ENCODE measurements around the gene DIDO1.

DIDO1 gene

DNA sequence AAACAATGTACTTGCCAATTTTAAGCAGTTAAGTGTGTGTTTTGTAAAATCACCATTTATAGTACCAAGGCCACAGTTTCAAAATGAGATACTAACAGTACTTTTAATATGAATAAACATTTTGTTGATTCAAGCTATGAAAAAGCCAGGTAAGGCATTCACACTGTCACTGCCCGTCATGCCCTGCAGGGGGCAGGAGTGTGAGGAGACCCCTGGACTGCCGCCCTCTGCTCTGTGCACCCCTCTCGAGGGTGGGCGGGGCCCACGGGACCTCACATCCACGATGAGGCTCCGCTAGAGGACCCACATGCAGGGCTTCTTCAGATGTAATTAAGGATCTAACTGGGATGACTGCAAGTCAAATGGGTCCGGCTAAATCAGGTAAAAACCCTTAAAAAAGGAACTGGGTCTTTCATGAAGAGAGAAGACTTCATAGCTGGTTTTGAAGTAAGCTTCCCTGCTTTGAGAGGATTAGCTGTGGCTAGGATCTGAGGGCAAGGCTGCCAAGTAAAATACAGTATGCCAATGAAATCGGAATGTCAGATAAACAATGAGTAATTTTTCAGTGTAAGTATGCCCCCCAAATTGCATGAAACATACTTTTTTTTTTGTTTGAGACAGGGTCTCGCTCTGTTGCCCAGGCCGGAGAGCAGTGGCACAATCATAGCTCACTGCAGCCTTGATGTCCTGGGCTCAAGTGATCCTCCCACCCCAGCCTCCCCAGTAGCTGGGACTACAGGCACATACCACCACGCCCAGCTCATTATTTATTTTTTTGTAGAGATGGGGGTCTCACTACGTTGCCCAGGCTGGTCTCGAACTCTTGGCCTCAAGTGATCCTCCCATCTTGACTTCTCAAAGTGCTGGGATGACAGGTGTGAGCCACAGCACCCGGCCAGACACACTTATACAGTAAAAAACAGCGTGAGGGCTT lies 18.7 kb downstream of the DIDO1 start:
- DNase-seq, result peak; percentile 12

- no peak for DNase-seq
Observed at GRCh38 chr20:62906647-62907375, 19.5 kb downstream of the DIDO1 start.

DNA sequence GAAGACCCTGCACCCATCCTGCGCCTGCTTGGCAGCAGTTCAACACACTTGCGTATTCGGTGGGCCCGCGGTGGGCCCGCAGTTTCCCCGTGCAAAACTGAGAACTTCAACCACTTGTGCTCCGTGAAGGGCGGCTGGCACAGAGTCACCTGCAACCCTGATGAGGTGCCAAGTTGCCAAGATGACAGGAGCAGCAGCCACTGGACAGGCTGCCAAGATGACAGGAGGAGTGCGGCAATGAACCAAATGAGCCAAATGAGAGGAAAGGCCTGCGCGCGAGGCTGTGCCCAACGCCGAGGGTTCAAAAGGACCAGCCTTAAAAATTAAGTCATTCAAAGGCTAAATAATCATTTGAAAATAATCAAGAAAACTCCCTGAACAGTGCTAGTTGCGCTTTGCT lies 20.1 kb downstream of the DIDO1 start:
- DNase-seq, result no peak

DNA sequence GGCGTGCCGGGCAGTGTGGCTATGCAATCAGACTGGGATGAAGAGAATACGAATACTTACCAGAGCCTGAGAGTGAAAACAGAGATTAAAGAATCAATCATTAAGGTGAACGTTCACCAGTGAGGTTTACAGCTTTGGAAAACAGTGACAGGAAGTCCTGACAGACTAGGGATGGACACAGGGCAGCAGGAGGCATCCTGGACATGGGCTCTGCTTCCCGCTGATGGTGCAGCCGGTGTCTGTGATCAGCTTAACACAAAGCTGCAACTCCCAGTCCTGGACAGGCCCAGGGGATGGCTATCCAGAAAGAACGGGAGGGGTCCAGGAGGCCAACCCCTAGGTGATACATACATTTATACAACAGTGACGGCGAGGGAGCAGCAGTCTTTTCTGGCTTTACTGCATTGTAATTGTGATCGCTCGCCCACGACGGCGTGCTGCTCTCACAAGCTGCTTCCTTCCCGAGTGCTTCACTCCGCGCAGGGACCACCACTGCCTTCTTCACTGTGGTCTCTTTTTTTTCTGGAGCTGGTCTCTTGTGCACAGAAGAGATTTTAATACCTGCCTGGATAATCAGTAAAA lies 20.7 kb downstream of the DIDO1 start:
- no peak for DNase-seq

DNA sequence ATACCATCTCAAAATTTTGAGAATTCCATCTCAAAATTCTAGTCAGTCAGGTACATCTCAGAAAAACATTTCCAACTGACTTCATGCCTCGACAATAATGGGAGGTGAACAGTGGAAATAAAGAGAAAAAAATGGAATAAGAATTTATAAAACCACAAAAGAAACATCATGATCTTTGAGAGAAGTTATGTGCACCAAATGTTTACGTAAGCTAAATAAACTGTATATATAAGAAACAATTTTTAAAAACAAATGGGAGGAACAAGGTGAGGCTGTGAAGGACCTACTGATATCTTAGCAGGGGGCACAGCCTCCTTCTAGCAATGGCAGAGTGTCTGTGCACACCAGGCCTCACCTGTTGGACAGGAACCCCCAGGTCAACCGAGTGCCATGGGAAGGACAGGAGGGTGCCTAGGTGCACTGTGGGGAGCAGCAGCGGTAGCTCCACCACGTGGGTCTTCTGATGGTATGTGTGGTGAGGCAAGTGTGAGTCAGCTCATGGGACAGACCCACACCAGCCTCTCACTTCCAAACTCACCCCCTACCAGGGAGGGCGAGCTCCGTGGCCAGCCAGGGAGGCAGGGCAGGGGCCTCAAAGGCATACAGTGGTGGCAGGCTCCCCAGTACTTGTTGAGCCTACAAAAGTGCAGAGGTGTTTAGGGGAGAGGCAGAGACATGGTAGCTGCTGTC lies 23.2 kb downstream of the DIDO1 start:
- DNase-seq, result no peak

DNA sequence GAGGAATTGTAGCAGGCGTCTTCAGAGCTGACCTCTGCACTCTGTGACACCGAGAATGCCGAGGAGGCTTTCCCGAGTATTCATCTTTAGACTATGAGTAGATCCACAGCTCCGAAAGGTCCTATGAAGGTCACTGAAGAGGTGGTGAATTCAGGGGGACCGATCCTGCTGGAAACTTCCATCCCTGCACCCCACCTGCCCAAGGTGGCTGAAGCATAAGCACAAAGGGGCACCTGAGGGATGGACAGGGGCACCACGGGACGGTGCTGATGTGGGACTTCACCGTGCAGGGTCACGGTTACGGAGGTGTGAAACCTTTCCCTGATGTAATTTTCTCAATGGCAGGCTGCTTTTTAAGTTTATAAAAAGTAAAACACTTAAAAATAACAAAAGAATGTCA lies 24.4 kb downstream of the DIDO1 start:
- no peak for DNase-seq

- no peak for DNase-seq
Observed at GRCh38 chr20:62900692-62901584, 25.4 kb downstream of the DIDO1 start.

GRCh38 chr20:62900052-62900691 lies 26.1 kb downstream of the DIDO1 start:
- DNase-seq, result peak; percentile 64

- DNase-seq, result no peak
Observed at GRCh38 chr20:62899633-62900051, 26.7 kb downstream of the DIDO1 start.

DNA sequence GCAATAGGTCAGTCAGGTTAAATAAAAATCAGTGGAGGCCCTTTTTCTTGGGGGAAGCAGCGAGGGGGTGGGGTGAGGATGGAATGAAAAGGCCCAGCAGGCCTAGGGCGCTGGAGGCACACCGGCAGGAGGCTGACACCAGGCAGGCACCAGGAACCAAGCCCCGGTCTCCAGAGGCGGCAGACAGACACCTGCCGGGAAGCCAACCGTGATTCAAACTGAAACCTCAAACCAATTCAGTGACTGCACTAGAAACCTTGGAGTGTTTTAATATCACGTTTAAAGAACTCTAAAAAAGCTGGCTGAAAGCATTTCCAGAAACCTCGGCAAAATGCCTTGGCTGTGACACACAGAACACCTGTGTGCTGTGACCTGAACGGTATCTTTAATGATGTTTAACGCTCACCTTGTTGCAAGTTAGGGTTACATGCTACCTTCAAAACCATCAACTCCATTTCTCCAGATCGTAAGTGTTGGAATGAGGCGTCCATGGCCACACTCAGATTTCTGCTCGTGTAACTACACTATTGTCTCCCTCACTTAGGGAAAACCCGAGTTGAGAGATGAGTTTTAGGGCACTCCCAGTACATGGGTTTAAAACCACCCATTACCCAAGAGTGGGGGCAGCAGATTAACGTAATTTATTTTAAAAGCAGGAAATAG lies 27.2 kb downstream of the DIDO1 start:
- no peak for DNase-seq

DNA sequence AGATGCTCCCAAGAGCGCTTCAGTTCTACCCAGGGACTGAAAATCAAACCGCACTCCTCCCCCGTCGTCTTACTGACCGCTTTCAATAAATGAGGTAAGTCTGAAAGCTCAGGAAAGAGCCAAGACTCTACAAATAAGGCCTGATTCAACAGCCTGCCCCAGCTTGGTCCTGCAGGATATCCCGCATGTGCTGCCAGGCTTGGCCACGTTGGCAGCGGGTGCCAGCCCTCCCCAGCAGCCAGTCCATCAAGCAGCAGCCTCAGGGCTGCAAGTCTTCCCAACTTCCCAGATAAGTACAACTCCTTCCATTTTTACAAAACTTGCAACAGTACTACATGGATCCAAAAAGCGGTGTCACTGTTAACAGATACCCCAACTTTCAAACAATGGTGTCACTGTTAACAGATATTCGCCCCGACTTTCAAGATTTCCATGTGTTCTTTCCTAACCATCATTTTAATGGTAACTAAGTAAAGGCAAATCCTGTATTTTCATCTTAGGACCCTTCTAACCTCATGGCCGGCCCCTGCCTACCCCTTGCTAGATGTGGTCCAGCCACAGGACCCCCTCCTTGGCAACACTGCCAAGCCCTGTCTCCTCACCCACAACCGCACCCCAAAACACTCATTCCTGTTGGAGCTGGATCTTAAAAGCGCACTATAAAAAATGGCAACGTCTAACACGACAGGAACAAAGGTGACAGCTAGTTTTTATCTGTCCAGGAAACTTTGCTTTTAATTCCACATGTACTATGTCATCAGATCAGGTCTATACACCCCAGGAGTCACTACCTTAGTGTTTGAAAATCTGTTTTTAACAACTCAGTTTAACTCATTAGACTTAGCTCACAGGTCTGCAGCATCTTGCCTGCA lies 28.0 kb downstream of the DIDO1 start:
- no peak for DNase-seq

DNA sequence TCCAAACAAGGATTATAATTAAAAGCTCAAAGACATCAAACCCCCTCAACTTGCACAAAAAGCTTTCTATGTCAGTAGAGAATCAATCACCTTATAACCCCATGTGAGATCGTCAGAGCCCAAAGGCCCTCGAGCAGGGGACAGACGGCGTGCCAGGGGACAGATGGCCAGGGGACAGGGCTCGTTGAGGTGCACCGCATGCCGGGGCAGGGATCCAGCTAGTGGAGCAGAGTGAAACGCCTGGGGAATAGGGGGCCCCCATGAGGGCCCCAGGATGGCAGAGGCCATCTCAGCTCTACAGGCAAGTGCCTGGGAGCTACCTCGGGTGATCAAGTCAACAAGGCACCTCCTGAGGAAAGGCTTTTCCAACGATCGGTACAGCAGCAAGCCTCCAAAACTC lies 28.6 kb downstream of the DIDO1 start:
- no peak for DNase-seq

DNA sequence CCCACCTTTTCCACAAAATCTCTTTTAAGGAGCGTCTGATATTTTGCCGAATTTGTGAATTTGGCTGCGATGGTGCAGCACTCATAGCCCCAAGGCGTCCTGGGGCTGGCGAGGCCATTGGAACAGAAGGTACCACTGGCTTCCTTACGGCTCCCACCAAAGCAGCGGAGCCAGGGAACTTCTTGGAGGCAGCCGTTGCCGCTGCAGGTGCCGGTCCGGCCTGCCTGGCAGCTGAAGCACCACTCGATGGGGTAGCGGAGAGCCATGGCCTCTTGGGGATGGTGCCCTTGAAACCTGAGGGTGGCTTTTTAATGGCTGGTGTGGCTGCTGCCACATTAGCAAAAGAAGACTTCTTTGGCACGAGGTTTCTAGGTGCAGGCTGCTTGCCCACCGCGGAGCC lies 29.8 kb downstream of the DIDO1 start:
- no peak for DNase-seq

DNA sequence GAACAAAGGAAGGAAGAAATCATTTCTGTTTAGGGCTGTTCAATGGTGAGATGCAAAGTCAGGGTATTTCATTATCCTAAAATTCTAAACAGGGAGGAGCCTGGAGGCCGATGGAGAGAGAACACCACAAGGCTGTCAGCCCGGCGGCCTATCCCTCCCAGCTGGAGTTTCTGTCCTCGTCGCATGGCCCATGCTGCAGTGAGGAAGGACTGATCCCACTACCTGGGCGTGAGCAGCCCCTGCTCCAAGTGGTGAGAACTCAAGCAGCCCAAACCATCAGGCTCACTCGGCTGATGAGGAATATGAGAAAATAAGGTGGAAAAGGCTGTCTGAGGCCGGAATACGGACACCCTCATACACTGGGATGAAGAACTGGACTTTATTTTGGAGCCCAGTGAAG lies 30.8 kb downstream of the DIDO1 start:
- no peak for DNase-seq

DNA sequence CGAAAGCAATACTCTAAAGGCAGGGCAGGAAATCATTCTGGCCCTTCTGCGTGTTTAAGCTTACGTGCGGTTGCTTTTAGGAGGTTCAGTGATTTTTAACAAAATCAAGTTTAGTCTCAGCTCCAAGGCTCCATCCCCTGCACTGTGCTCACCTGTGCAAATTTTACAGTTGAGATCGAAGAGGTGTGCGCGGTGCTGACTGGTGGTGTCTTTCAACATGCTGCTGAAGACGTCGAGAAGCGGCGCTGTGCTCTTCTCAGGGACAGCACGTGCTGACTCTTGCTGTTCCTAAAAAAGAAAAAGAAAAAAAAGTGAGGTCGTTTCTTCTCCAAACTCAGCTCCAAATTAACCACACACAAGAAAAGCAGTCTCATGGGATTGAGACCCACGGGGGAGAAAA lies 32.0 kb downstream of the DIDO1 start:
- no peak for DNase-seq

GRCh38 chr20:62893700-62894099 lies 32.6 kb downstream of the DIDO1 start:
- no peak for DNase-seq

- DNase-seq, result no peak
Observed at GRCh38 chr20:62892348-62893304, 33.7 kb downstream of the DIDO1 start.

- no peak for DNase-seq
Observed at GRCh38 chr20:62891111-62891510, 35.2 kb downstream of the DIDO1 start.

DNA sequence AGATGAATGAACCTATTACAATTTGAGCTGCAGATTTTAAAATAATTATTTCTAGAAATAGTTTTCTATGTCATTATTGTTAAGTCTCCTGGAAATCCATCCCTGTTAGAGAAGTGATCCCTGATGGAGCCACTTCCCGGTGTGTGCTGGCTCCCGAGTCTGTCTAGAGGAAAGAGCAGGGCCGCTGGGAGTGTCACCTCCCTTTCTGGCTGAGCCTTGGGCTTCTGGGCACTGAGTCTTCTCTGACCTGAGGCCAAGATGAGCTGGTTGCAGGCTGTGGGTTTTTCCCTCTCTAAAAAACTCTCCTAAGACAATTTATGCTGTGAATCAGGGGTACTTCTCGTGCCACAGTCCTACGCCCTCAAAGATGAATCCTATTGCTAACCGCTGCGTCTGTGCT lies 35.9 kb downstream of the DIDO1 start:
- no peak for DNase-seq

All from suppressor macrophage treated with lipopolysaccharide for 4 hours (primary cell).